GM19452 (cell line): ENCODE data around the gene C1orf35.

ENCODE experiments used
- ATAC-seq: cut with Tn5 transposase; IDR thresholded peaks from one replicate; pipeline ENCODE4 v1.9.1; 2021; ENCODE audit not compliant: unreplicated experiment

C1orf35 gene

GRCh38 chr1:228109962-228110488 lies 6.9 kb upstream of the C1orf35 start:
- ATAC-seq = no peak

- ATAC-seq = peak; percentile 91
These were observed 6.2 kb upstream of the C1orf35 start, which contains the start of gene MRPL55 for GRCh38 chr1:228109073-228109961. MRPL55 (minus strand) TSS chr1:228109299; CDS start chr1:228108260, 1,039 bp downstream.

- ATAC-seq = no peak
These were observed 5.6 kb upstream of the C1orf35 start for GRCh38 chr1:228108742-228109072.

GRCh38 chr1:228108055-228108690 lies 5.0 kb upstream of the C1orf35 start:
- ATAC-seq = no peak

GRCh38 chr1:228107636-228108035 lies 4.5 kb upstream of the C1orf35 start:
- ATAC-seq = no peak

GRCh38 chr1:228106800-228107054 lies 3.6 kb upstream of the C1orf35 start:
- ATAC-seq = no peak

- no peak for ATAC-seq
These were observed 3.1 kb upstream of the C1orf35 start for GRCh38 chr1:228105996-228106799.

GRCh38 chr1:228105270-228105995 lies 2.3 kb upstream of the C1orf35 start:
- ATAC-seq = no peak

GRCh38 chr1:228104526-228105269 lies 1.6 kb upstream of the C1orf35 start:
- ATAC-seq = no peak

- ATAC-seq = peak; percentile 26
These were observed 933 bp downstream of the C1orf35 start for GRCh38 chr1:228101994-228102790.

GRCh38 chr1:228101614-228101993 lies 1.5 kb downstream of the C1orf35 start:
- ATAC-seq = no peak

- no peak for ATAC-seq
These were observed 2.1 kb downstream of the C1orf35 start for GRCh38 chr1:228100822-228101613.

- no peak for ATAC-seq
These were observed 3.8 kb downstream of the C1orf35 start for GRCh38 chr1:228099331-228099732.

GRCh38 chr1:228098323-228098931 lies 4.7 kb downstream of the C1orf35 start:
- no peak for ATAC-seq

- ATAC-seq = no peak
These were observed 5.6 kb downstream of the C1orf35 start for GRCh38 chr1:228097333-228098081.

- ATAC-seq = no peak
These were observed 6.5 kb downstream of the C1orf35 start for GRCh38 chr1:228096416-228097332.
